RWPE1 (cell line): ENCODE data around the gene ACSM4.
"Not testable (repeated sequence)": the region's sequence is repeated elsewhere in the genome, so short reads cannot be mapped to it uniquely, and the experiment has no call there.

Experiments used
- CTCF ChIA-PET: fragments of 350-600 bp; sonication (Branson Sonifier 250); formaldehyde crosslinking; extraction: SDS; loops from one replicate; lab custom pipeline; 2021; lab: Yijun Ruan, JAX
- POLR2A ChIA-PET: fragments of 400-600 bp; formaldehyde crosslinking; extraction: SDS; loops from one replicate; lab custom pipeline; 2020; ENCODE audit warnings: antibody characterized with exemption; ENCODE audit not compliant: low non-redundant PET; lab: Yijun Ruan, JAX
- DNase-seq: peaks from one replicate; pipeline ENCODE4 v3.0.0; 2012; ENCODE audit warnings: low spot score
- H3K27ac ChIP-seq: fragments of 450-650 bp; 2 replicates; pipeline ENCODE4 v1.5.1; 2017
- TF ChIP-seq, protein P1 (sequence below): fragments of 450-650 bp; conservative IDR thresholded peaks from 2 replicates; pipeline ENCODE4 v1.5.1; 2017; ENCODE audit warnings: low read depth, mild to moderate bottlenecking

The ACSM4 gene

DNA sequence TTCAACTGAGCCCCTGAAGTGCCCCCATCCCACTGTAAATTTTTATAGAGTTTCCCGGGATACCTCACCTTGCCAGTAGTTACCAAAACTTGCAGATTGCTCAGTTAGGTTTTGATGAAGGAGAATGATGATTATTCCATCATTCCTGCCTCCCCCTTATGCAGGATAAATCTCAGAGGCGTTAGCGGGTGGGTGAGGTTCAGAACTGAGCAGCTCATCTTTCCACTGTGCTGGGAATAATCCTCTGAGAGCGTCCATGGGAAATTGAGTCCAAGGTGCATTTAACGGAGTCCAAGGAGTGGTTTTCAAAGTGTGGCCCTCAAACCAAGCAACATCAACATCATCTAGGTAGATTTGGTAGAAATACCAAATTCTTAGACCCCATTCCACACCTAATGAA, 18.7 kb downstream of the ACSM4 start:
- no peak for DNase-seq
- CTCF ChIA-PET, result no interaction called here
- TF ChIP-seq, protein P1, sequence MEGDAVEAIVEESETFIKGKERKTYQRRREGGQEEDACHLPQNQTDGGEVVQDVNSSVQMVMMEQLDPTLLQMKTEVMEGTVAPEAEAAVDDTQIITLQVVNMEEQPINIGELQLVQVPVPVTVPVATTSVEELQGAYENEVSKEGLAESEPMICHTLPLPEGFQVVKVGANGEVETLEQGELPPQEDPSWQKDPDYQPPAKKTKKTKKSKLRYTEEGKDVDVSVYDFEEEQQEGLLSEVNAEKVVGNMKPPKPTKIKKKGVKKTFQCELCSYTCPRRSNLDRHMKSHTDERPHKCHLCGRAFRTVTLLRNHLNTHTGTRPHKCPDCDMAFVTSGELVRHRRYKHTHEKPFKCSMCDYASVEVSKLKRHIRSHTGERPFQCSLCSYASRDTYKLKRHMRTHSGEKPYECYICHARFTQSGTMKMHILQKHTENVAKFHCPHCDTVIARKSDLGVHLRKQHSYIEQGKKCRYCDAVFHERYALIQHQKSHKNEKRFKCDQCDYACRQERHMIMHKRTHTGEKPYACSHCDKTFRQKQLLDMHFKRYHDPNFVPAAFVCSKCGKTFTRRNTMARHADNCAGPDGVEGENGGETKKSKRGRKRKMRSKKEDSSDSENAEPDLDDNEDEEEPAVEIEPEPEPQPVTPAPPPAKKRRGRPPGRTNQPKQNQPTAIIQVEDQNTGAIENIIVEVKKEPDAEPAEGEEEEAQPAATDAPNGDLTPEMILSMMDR, result no peak
- POLR2A ChIA-PET, result no interaction called here
- no peak overlapping the region for H3K27ac ChIP-seq

DNA sequence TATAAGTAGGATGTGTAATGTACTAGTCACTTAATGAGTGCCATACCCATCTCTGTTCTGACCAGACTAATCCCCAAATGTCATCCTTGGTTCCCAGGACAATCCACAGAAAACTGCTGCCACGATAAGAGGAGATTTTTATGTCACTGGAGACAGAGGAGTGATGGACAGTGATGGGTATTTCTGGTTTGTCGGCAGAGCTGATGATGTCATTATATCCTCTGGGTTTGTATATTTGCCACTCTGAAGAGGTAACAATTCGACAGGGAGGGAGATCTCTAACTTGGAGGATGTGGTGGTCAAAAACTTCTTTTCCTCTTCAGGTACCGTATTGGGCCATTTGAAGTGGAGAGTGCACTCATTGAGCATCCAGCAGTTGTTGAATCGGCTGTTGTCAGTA, 20.3 kb downstream of the ACSM4 start:
- no peak overlapping the region for H3K27ac ChIP-seq
- CTCF ChIA-PET, result no interaction called here
- TF ChIP-seq, protein P1, result no peak
- POLR2A ChIA-PET, result no interaction called here
- no peak for DNase-seq

DNA sequence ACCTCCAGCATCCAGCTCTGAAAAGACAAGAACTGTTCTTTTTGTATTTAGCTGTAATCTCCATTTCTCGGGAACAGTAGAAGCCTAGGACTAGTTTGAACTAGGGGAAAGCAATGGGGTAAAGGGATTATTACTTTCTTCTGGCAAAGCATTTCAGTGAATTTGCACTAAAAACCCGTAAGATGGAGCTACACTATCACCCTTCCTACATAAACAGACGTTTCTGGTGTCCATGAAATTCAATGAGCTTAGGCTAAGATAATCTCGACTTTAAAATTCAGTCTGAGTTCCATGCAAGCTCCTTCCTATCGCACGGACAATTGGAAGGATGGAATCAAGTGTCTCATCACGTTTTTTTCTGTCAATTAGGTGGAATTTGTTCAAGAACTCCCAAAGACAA, 24.0 kb downstream of the ACSM4 start:
- TF ChIP-seq, protein P1, result no peak
- CTCF ChIA-PET, result no interaction called here
- POLR2A ChIA-PET, result no interaction called here

DNA sequence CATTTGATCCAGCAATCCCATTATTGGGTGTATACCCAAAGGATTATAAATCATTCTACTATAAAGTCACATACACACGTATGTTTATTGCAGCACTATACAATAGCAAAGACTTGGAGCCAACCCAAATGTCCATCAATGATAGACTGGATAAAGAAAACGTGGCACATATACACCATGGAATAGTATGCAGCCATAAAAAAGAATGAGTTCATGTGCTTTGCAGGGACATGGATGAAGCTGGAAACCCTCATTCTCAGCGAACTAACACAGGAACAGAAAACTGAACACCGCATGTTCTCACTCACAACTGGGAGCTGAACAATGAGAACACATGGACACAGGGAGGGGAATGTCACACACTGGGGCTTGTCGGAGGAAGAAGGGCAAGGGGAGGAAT, 33.9 kb downstream of the ACSM4 start:
- POLR2A ChIA-PET, DNase-seq, H3K27ac ChIP-seq, CTCF ChIA-PET: not testable (repeated sequence)

More for the DNA sequence above, 24.0 kb downstream of the ACSM4 start:
- no peak overlapping the region for H3K27ac ChIP-seq
- no peak for DNase-seq

DNA sequence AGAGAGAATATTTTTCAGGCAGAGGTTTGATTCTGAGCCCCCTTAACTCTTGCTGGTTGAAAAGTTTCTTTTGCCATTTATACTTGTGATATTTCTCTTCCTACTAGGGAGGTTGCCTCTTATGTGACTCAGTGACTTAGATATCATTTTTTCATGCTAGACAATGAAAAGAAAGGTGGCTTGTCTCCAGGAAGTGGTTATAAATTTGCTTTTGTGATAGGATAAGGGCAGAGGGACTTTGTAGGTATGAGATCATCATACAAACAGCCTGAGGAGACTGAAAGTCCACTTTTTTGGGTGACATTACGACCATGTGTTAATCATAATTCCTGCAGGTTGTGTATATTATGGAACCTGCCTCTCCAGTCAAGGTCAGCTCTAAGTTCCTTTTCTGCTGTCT, 35.8 kb downstream of the ACSM4 start:
- ChIA-PET CTCF (no interaction called here), POLR2A (no interaction called here)
- no peak overlapping the region for H3K27ac ChIP-seq
- no peak for DNase-seq
- TF ChIP-seq, protein P1, result no peak

DNA sequence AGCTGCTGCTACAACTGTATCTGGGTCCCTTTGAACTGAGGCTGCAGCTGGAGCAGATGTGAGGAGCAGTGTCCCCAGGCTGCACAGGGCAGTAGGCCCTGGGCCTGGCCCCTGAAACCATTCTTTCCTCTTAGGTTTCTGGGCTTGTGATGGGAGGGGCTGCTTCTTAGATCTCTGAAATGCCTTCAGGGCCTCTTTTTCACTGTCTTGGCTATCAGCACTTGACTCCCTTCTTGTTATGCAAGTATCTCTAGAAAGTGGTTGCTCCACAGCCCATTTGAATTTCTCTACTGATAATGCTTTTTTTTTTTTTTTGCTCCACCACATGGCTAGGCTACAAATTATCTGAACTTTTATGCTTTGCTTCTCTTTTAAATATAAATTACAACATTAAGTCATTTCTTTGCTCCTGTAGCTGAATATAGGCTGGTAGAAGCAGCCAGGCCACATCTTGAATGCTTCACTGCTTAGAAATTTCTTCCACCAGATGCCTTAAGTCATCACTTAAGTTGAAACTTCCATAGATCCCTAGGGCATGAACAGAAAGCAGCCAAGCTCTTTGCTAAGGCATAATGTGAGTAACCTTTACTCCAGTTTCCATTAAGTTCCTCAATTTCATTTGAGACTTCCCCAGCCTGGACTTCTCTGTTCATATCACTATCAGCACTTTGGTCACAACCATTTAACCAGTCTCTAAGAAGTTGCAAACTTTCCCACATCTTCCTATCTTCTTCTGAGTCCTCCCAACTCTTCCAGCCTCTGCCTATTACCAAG, 41.1 kb downstream of the ACSM4 start:
- TF ChIP-seq, protein P1, result no peak
- no peak overlapping the region for H3K27ac ChIP-seq
- POLR2A ChIA-PET, result no interaction called here
- no peak for DNase-seq
- CTCF ChIA-PET, result no interaction called here

DNA sequence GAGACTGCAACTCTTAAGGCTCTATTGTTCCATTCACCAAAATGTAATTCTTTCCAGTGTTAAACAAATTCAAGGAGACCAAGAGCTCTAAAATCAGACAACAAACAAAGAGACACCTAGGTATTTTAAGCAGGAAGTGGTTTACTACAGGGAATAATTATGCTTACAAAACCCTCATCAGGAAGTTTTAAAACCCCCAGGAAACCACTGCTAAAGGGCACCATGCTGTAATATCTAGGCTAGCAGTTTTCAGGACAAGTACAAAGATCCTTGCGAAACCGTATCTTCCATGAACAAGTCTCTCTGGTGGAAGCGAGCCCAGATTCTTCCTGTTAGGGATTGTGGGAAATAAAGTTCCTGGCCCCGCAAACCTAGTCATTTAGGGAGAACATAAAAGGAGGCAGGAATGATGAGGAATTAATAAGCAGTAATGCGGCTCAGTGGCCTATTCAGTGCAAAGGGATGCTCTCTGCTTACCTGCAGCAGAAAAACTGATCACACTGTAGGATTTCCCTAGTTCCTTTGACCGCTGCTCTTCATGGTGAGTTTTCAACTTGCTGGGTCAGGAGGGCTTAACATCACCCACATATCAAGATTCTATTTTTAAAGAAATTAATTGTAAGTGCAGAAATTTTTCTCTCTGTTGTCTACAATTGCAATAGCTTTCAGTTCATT, 42.8 kb downstream of the ACSM4 start:
- POLR2A ChIA-PET, result no interaction called here
- CTCF ChIA-PET, result no interaction called here
- TF ChIP-seq, protein P1, result no peak
- no peak for DNase-seq
- no peak overlapping the region for H3K27ac ChIP-seq
